H9 (cell line): Measurements from ENCODE around the gene FHIP1B. TPM values are rescaled to one million over a fixed set of nuclear protein-coding genes. Genes with fewer than 3 reads are reported as not detected.

Experiments
- DNase-seq: peaks from one replicate; pipeline ENCODE4 v3.0.0-alpha.2; 2017
- H2AFZ ChIP-seq: one replicate; pipeline ENCODE4 v1.6.1; 2013; ENCODE audit warnings: mild to moderate bottlenecking, low read length, control low read depth, moderate library complexity
- H2AK5ac ChIP-seq: 2 replicates; pipeline ENCODE4 v1.6.1; 2013; ENCODE audit warnings: low read length, control low read depth, mixed read lengths; ENCODE audit not compliant: insufficient read length
- H2BK120ac ChIP-seq: one replicate; pipeline ENCODE4 v1.6.1; 2013; ENCODE audit warnings: low read depth, mild to moderate bottlenecking, low read length, control low read depth, inconsistent platforms; ENCODE audit not compliant: poor library complexity, severe bottlenecking
- H2BK12ac ChIP-seq: 2 replicates; pipeline ENCODE4 v1.6.1; 2013; ENCODE audit warnings: low read length, control low read depth, mixed read lengths, low read depth; ENCODE audit not compliant: insufficient read length
- H2BK15ac ChIP-seq: 2 replicates; pipeline ENCODE4 v1.6.1; 2013; ENCODE audit warnings: low read depth, low read length, control low read depth
- H2BK20ac ChIP-seq: one replicate; pipeline ENCODE4 v1.6.1; 2013; ENCODE audit warnings: low read depth, mild to moderate bottlenecking, low read length, control low read depth, inconsistent platforms; ENCODE audit not compliant: poor library complexity, severe bottlenecking
- H2BK5ac ChIP-seq: 2 replicates; pipeline ENCODE4 v1.6.1; 2013; ENCODE audit warnings: low read length, control low read depth, mixed read lengths; ENCODE audit not compliant: insufficient read length
- H3K14ac ChIP-seq: 2 replicates; pipeline ENCODE4 v1.6.1; 2013; ENCODE audit warnings: low read length, control low read depth; ENCODE audit not compliant: insufficient read depth
- H3K18ac ChIP-seq: 2 replicates; pipeline ENCODE4 v1.6.1; 2013; ENCODE audit warnings: low read depth, mild to moderate bottlenecking, mixed read lengths, low read length, control low read depth; ENCODE audit not compliant: insufficient read length
- H3K23ac ChIP-seq: 2 replicates; pipeline ENCODE4 v1.6.1; 2013; ENCODE audit warnings: low read length, control low read depth, mixed read lengths, low read depth; ENCODE audit not compliant: insufficient read length
- H3K23me2 ChIP-seq: 2 replicates; pipeline ENCODE4 v1.6.1; 2013; ENCODE audit warnings: low read depth, mild to moderate bottlenecking, mixed read lengths, low read length, control low read depth; ENCODE audit not compliant: insufficient read length, poor library complexity, severe bottlenecking
- H3K27ac ChIP-seq: 2 replicates; pipeline ENCODE4 v1.5.1; 2013; ENCODE audit warnings: low read length, control low read depth, mixed read lengths, low read depth; ENCODE audit not compliant: insufficient read length
- H3K27me3 ChIP-seq: 2 replicates; pipeline ENCODE4 v1.6.1; 2013; ENCODE audit warnings: low read length, control low read depth, inconsistent platforms; ENCODE audit not compliant: insufficient read depth
- H3K4ac ChIP-seq: 2 replicates; pipeline ENCODE4 v1.6.1; 2013; ENCODE audit warnings: low read depth, mild to moderate bottlenecking, control low read depth, inconsistent platforms, low read length, moderate library complexity
- H3K4me1 ChIP-seq: 2 replicates; pipeline ENCODE4 v1.6.1; 2013; ENCODE audit warnings: low read length, control low read depth, inconsistent platforms; ENCODE audit not compliant: insufficient read depth
- H3K4me2 ChIP-seq: 2 replicates; pipeline ENCODE4 v1.6.1; 2013; ENCODE audit warnings: low read length, control low read depth, mixed read lengths; ENCODE audit not compliant: insufficient read length, insufficient read depth
- H3K56ac ChIP-seq: 2 replicates; pipeline ENCODE4 v1.6.1; 2013; ENCODE audit warnings: low read depth, mild to moderate bottlenecking, mixed read lengths, low read length, control low read depth; ENCODE audit not compliant: insufficient read length
- H3K79me1 ChIP-seq: 2 replicates; pipeline ENCODE4 v1.6.1; 2013; ENCODE audit warnings: low read depth, mild to moderate bottlenecking, moderate library complexity, low read length, control low read depth, inconsistent platforms; ENCODE audit not compliant: insufficient read depth, poor library complexity, severe bottlenecking
- H3K79me2 ChIP-seq: 2 replicates; pipeline ENCODE4 v1.6.1; 2013; ENCODE audit warnings: low read length, control low read depth, inconsistent platforms; ENCODE audit not compliant: insufficient read depth
- H3K9ac ChIP-seq: 2 replicates; pipeline ENCODE4 v1.6.1; 2013; ENCODE audit warnings: low read length, control low read depth, mixed read lengths; ENCODE audit not compliant: insufficient read length; ENCODE audit errors: extremely low read depth
- H3K9me3 ChIP-seq: one replicate; pipeline ENCODE4 v1.6.1; 2013; ENCODE audit warnings: low read depth, low read length, inconsistent platforms; ENCODE audit not compliant: control insufficient read depth
- H3T11ph ChIP-seq: one replicate; pipeline ENCODE4 v1.6.1; 2013; ENCODE audit warnings: mild to moderate bottlenecking, low read length, control low read depth, inconsistent platforms
- H4K20me1 ChIP-seq: one replicate; pipeline ENCODE4 v1.6.1; 2013; ENCODE audit not compliant: control insufficient read depth, insufficient read length, insufficient read depth
- H4K5ac ChIP-seq: 2 replicates; pipeline ENCODE4 v1.6.1; 2013; ENCODE audit warnings: low read depth, mild to moderate bottlenecking, mixed read lengths, low read length, control low read depth; ENCODE audit not compliant: insufficient read length
- H4K8ac ChIP-seq: replicated peaks from 2 replicates; pipeline ENCODE4 v1.6.1; 2013; ENCODE audit warnings: low read length, control low read depth, mixed read lengths, low read depth; ENCODE audit not compliant: insufficient read length
- H4K91ac ChIP-seq: 2 replicates; pipeline ENCODE4 v1.6.1; 2013; ENCODE audit warnings: low read depth, mild to moderate bottlenecking, moderate library complexity, mixed read lengths, low read length, control low read depth; ENCODE audit not compliant: insufficient read length
- H3K27ac Mint-ChIP-seq, 3 experiments: 2 replicates in 2 of 3; 3 replicates in 1 of 3; pipeline ENCODE4 v1.8.0; 2020 to 2021; ENCODE audit warnings: mixed read lengths in 3 of 3, mild to moderate bottlenecking in 1 of 3, moderate library complexity in 1 of 3
- H3K27me3 Mint-ChIP-seq: 2 replicates; pipeline ENCODE4 v1.8.0; 2021; ENCODE audit warnings: low read depth, mild to moderate bottlenecking, moderate library complexity, mixed read lengths
- H3K36me3 Mint-ChIP-seq, 3 experiments: 2 replicates in 2 of 3; 3 replicates in 1 of 3; pipeline ENCODE4 v1.8.0; 2020 to 2021; ENCODE audit warnings: low read depth in 3 of 3, mixed read lengths in 3 of 3; ENCODE audit not compliant: insufficient read depth in 1 of 3
- H3K4me1 Mint-ChIP-seq, 2 experiments: 2 replicates each; pipeline ENCODE4 v1.8.0; 2020; ENCODE audit warnings: mixed read lengths in 2 of 2
- H3K4me3 Mint-ChIP-seq, 2 experiments: 2 replicates in 1 of 2; 3 replicates in 1 of 2; pipeline ENCODE4 v1.8.0; 2020 to 2021; ENCODE audit warnings: mild to moderate bottlenecking in 2 of 2, mixed read lengths in 2 of 2, moderate library complexity in 1 of 2
- H3K9me3 Mint-ChIP-seq, 2 experiments: 2 replicates in 1 of 2; 3 replicates in 1 of 2; pipeline ENCODE4 v1.8.0; 2020; ENCODE audit warnings: mild to moderate bottlenecking in 2 of 2, mixed read lengths in 2 of 2, moderate library complexity in 1 of 2
- WGBS: extraction: QIAGEN DNeasy Blood & Tissue Kit; methylation state at CpG from one replicate; pipeline ENCODE4 v1.1.7; 2013; ENCODE audit warnings: missing lambda C conversion rate, low lambda C conversion rate, mixed read lengths; ENCODE audit not compliant: insufficient read length; ENCODE audit errors: extremely low coverage; 5-methylcytosine and 5-hydroxymethylcytosine counted together
- total RNA-seq: library from RNA; stranded (reverse); gene quantifications from 2 replicates; pipeline ENCODE4 v1.2.1, GENCODE V29; 2021
- TF ChIP-seq, protein P1 (sequence below): fragments of 200-600 bp; sonication (generic); conservative IDR thresholded peaks from 3 replicates; pipeline ENCODE4 v1.8.0; 2021; ENCODE audit warnings: antibody characterized with exemption, mild to moderate bottlenecking

The FHIP1B gene
- total RNA-seq, 1 experiment from 2014 or later = 28.5 TPM

DNA sequence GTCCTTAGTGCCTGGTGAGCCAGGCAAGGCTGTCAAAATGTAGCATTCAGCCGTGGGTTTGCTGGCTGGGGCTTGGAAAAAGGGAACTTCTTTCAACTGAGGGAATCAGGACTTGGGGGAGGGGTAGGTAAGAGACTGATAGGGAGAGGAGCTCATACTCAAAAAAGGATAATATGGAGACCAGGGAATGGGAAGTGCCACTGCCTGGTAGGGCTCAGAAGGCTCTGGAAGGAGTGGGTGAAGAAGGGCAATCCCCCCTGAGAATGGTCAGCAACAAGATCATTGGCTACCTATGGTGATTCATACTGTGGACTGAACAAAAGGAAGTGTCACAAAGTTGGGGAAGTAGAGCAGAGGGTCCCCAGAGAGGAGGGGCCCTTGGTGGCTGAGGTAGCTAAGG is 6.3 kb upstream of the FHIP1B start:
- Histone ChIP-seq H4K20me1 (no peaks in the 10 kb centered on the region), H3K79me1 (no peaks in the 10 kb centered on the region), H2BK20ac (no peak overlapping the region), H3K4ac (no peak overlapping the region), H4K5ac (no peak overlapping the region), H3T11ph (no peak overlapping the region), H3K27me3 (no peaks in the 10 kb centered on the region), H2AK5ac (no peak overlapping the region), H2BK120ac (no peak overlapping the region), H3K9ac (no peak overlapping the region), H2AFZ (no peak overlapping the region), H3K23ac (no peak overlapping the region), H3K27ac (no peak overlapping the region), H3K23me2 (no peaks in the 10 kb centered on the region), H2BK15ac (no peak overlapping the region), H2BK12ac (no peak overlapping the region), H3K18ac (no peak overlapping the region), H4K91ac (no peak overlapping the region), H3K14ac (no peak overlapping the region), H3K79me2 (no peaks in the 10 kb centered on the region), H2BK5ac (no peak overlapping the region), H3K9me3 (no peaks in the 10 kb centered on the region), H4K8ac (no peak overlapping the region), H3K4me2 (no peak overlapping the region), H3K4me1 (no peaks in the 10 kb centered on the region; the same call in 1 of the 2 replicates), H3K56ac (no peak overlapping the region)
- Mint-ChIP-seq H3K36me3 (no peaks in the 10 kb centered on the region), H3K4me3 (no peak overlapping the region), H3K27me3 (peaks cover 17% of the 10 kb centered on the region), H3K27ac (no peak overlapping the region; a peak in 1 of 7 replicates), H3K4me1 (peaks cover 8 to 13% of the 10 kb centered on the region in 2 experiments), H3K9me3 (no peaks in the 10 kb centered on the region)
- DNase-seq = no peak
- TF ChIP-seq, protein P1, sequence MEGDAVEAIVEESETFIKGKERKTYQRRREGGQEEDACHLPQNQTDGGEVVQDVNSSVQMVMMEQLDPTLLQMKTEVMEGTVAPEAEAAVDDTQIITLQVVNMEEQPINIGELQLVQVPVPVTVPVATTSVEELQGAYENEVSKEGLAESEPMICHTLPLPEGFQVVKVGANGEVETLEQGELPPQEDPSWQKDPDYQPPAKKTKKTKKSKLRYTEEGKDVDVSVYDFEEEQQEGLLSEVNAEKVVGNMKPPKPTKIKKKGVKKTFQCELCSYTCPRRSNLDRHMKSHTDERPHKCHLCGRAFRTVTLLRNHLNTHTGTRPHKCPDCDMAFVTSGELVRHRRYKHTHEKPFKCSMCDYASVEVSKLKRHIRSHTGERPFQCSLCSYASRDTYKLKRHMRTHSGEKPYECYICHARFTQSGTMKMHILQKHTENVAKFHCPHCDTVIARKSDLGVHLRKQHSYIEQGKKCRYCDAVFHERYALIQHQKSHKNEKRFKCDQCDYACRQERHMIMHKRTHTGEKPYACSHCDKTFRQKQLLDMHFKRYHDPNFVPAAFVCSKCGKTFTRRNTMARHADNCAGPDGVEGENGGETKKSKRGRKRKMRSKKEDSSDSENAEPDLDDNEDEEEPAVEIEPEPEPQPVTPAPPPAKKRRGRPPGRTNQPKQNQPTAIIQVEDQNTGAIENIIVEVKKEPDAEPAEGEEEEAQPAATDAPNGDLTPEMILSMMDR = no peak
- WGBS = no CpG with 5 or more reads among the region's 1 CpG
